ENCODE measurements around the gene RAB11FIP4.

DNA sequence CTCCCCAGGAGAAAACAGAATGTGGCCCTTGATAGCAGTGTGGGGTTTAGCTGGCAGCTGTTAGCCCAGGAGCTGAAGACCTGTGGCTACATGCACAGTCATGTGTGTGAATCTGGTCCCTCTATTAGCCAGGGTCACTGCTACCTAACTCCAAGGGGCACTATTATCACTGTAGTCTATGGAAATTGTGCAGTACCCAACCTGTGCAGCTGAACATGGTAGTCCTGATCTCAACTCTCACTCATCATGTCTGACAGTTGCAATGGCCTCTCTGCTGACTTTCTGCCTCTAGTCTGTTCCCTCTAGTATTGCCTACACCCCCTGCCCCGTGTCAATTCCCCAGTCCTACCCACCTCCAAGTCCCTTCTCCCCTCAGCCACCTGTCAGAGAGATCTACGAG, 67.4 kb downstream of the RAB11FIP4 start:
- no peak for TF ChIP-seq POLR2A (IDR thresholded peaks at IDR 0.05)
- TF ChIP-seq, protein P1, sequence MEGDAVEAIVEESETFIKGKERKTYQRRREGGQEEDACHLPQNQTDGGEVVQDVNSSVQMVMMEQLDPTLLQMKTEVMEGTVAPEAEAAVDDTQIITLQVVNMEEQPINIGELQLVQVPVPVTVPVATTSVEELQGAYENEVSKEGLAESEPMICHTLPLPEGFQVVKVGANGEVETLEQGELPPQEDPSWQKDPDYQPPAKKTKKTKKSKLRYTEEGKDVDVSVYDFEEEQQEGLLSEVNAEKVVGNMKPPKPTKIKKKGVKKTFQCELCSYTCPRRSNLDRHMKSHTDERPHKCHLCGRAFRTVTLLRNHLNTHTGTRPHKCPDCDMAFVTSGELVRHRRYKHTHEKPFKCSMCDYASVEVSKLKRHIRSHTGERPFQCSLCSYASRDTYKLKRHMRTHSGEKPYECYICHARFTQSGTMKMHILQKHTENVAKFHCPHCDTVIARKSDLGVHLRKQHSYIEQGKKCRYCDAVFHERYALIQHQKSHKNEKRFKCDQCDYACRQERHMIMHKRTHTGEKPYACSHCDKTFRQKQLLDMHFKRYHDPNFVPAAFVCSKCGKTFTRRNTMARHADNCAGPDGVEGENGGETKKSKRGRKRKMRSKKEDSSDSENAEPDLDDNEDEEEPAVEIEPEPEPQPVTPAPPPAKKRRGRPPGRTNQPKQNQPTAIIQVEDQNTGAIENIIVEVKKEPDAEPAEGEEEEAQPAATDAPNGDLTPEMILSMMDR (IDR thresholded peaks at IDR 0.05) = no peak

All from prostate gland (tissue), 2 donors.